Colonic mucosa (tissue), 4 donors: ENCODE measurements around the gene CAVIN3. TPM values are rescaled to one million over a fixed set of nuclear protein-coding genes. Genes with fewer than 3 reads are reported as not detected.

Experiments used
- DNase-seq: peaks from one replicate; pipeline ENCODE4 v3.0.0-alpha.2; 2020
- H3K27ac ChIP-seq: fragments of 200-600 bp; one replicate; pipeline ENCODE4 v1.8.0; 2021
- H3K27me3 ChIP-seq: fragments of 200-600 bp; one replicate; pipeline ENCODE4 v1.8.0; 2021
- H3K36me3 ChIP-seq: fragments of 200-600 bp; one replicate; pipeline ENCODE4 v1.8.0; 2021
- H3K4me1 ChIP-seq: fragments of 200-600 bp; one replicate; pipeline ENCODE4 v1.8.0; 2021; ENCODE audit warnings: mild to moderate bottlenecking
- H3K4me3 ChIP-seq: fragments of 200-600 bp; one replicate; pipeline ENCODE4 v1.8.0; 2021
- H3K9ac ChIP-seq, 2 donors: one replicate each; pipeline ENCODE4 v1.7.0; 2013; ENCODE audit warnings: control low read depth in 2 of 2, low read depth in 2 of 2, low read length in 2 of 2
- H3K9me3 ChIP-seq: fragments of 200-600 bp; one replicate; pipeline ENCODE4 v1.8.0; 2021
- CTCF ChIP-seq: fragments of 200-600 bp; IDR thresholded peaks from one replicate; pipeline ENCODE4 v1.8.0; 2022; ENCODE audit warnings: antibody characterized with exemption, mild to moderate bottlenecking
- intact Hi-C: fragments of 100-400 bp; cut with DNase I; formaldehyde crosslinking; loops from one replicate; pipeline ENCODE4 v1.14.1; 2022
- total RNA-seq, 2 donors: library from RNA; stranded (reverse); fragmentation: NEBNext Ultra II Directional in 1 of 2; extraction: Animal tissue kit (Norgen Biotek cat#: 25700) in 1 of 2; gene quantifications; one replicate each; pipeline ENCODE4 v1.2.1, GENCODE V29; 2021
- donor health status: healthy.
- donor health status: DM: no; HTN: no; CAD: no.
- donor health status: DM: no; HTN: no; CAD: no.

The CAVIN3 gene
- total RNA-seq, 2 donors from 2014 or later = 6.5 to 15.4 TPM

- no peak for DNase-seq
- no peak overlapping the region for H3K9ac ChIP-seq
- intact Hi-C loops = no loop called here
- no peak overlapping the region for H3K4me3 ChIP-seq
- no peak overlapping the region for H3K27ac ChIP-seq
- no peaks in the 10 kb centered on the region for H3K27me3 ChIP-seq
- no peaks in the 10 kb centered on the region for H3K36me3 ChIP-seq
- H3K9me3 ChIP-seq = no peaks in the 10 kb centered on the region
- TF ChIP-seq CTCF = no peak
- H3K4me1 ChIP-seq = no peaks in the 10 kb centered on the region
Measured at GRCh38 chr11:6323291-6323905, 3.1 kb upstream of the CAVIN3 start.

GRCh38 chr11:6321961-6322362, 1.7 kb upstream of the CAVIN3 start:
- DNase-seq = no peak
- no peak overlapping the region for H3K9ac ChIP-seq
- peak overlapping the region; percentile 97 for H3K27ac ChIP-seq
- TF ChIP-seq CTCF = no peak
- no peaks in the 10 kb centered on the region for H3K4me1 ChIP-seq
- intact Hi-C loops = no loop called here
- H3K9me3 ChIP-seq = no peaks in the 10 kb centered on the region
- no peaks in the 10 kb centered on the region for H3K27me3 ChIP-seq
- H3K36me3 ChIP-seq = no peaks in the 10 kb centered on the region
- H3K4me3 ChIP-seq = no peak overlapping the region

GRCh38 chr11:6321356-6321755, 1.1 kb upstream of the CAVIN3 start:
- H3K9me3 ChIP-seq = no peaks in the 10 kb centered on the region
- intact Hi-C loops = no loop called here
- no peaks in the 10 kb centered on the region for H3K27me3 ChIP-seq
- no peaks in the 10 kb centered on the region for H3K4me1 ChIP-seq
- no peak overlapping the region for H3K4me3 ChIP-seq
- H3K27ac ChIP-seq = peak overlapping the region; percentile 97
- no peak overlapping the region for H3K9ac ChIP-seq
- peak; percentile 32 for DNase-seq
- no peaks in the 10 kb centered on the region for H3K36me3 ChIP-seq
- no peak for TF ChIP-seq CTCF

GRCh38 chr11:6319704-6320410, 444 bp downstream of the CAVIN3 start:
- Histone ChIP-seq H3K4me3 (peak overlapping the region; percentile 57), H3K27me3 (no peaks in the 10 kb centered on the region), H3K4me1 (no peaks in the 10 kb centered on the region), H3K27ac (peak overlapping the region; percentile 97), H3K9me3 (no peaks in the 10 kb centered on the region), H3K36me3 (no peaks in the 10 kb centered on the region), H3K9ac (peak overlapping the region; percentile 16 to 90)
- intact Hi-C loops = loop anchor here (5.0 kb wide), 1 partner anchor 298 kb away; no protein-coding TSS in a partner anchor
- DNase-seq = peak; percentile 90
- TF ChIP-seq CTCF = no peak

- no peak for TF ChIP-seq CTCF
- no peaks in the 10 kb centered on the region for H3K9me3 ChIP-seq
- H3K9ac ChIP-seq = peak overlapping the region; percentile 16 to 90
- peak overlapping the region; percentile 57 for H3K4me3 ChIP-seq
- DNase-seq = no peak
- intact Hi-C loops = loop anchor here (5.0 kb wide), 1 partner anchor 297 kb away; no protein-coding TSS in a partner anchor
- no peaks in the 10 kb centered on the region for H3K4me1 ChIP-seq
- H3K27me3 ChIP-seq = no peaks in the 10 kb centered on the region
- peak overlapping the region; percentile 97 for H3K27ac ChIP-seq
- H3K36me3 ChIP-seq = no peaks in the 10 kb centered on the region
Measured at GRCh38 chr11:6319001-6319703, 1.1 kb downstream of the CAVIN3 start.
